ENCODE measurements around the gene CIROP. TPM values are rescaled to one million over a fixed set of nuclear protein-coding genes. Genes with fewer than 3 reads are reported as not detected.

Gene CIROP
- total RNA-seq, 2 experiments from 2014 or later = not detected

Other genes starting within 250 kb of the CIROP start
- gene LRP10, start 233.2 kb downstream of the CIROP start, total RNA-seq = 10 to 100 TPM; 59.9 to 63.1 TPM
- 1 to 10 TPM; 1.2 TPM for gene REM2, start 221.8 kb downstream of the CIROP start, total RNA-seq
- gene RBM23, start 185.8 kb downstream of the CIROP start, total RNA-seq = 10 to 100 TPM; 91.7 to 98.0 TPM
- 10 to 100 TPM; 35.7 to 40.1 TPM for gene PRMT5, start 175.6 kb downstream of the CIROP start, total RNA-seq
- 10 to 100 TPM; 60.5 to 62.6 TPM for gene HAUS4, start 147.9 kb downstream of the CIROP start, total RNA-seq
- 1 to 10 TPM in 1 of 2 experiments, under 1 TPM in 1; 0.97 to 1.3 TPM for gene AJUBA, start 122.4 kb downstream of the CIROP start, total RNA-seq
- 10 to 100 TPM; 11.4 to 11.6 TPM for gene C14orf93, start 94.8 kb downstream of the CIROP start, total RNA-seq
- 10 to 100 TPM; 49.0 to 54.5 TPM for gene PSMB5, start 70.1 kb downstream of the CIROP start, total RNA-seq
- not detected for gene PSMB11, start 62.8 kb downstream of the CIROP start, total RNA-seq
- gene CDH24, start 47.5 kb downstream of the CIROP start, total RNA-seq = 1 to 10 TPM; 2.3 to 2.4 TPM
- gene ACIN1, start 9.9 kb downstream of the CIROP start, total RNA-seq = 100 to 1,000 TPM; 212 to 214 TPM
- 10 to 100 TPM; 46.6 to 47.4 TPM for gene C14orf119, start 9.5 kb downstream of the CIROP start, total RNA-seq
- 1 to 10 TPM; 1.8 to 2.1 TPM for gene CEBPE, start 14.3 kb upstream of the CIROP start, total RNA-seq
- gene SLC7A8, start 78.7 kb upstream of the CIROP start, total RNA-seq = 1 to 10 TPM; 1.8 to 3.1 TPM
- not detected for gene RNF212B, start 132.9 kb upstream of the CIROP start, total RNA-seq
- 10 to 100 TPM; 11.8 to 12.8 TPM for gene HOMEZ, start 181.1 kb upstream of the CIROP start, total RNA-seq
- 10 to 100 TPM; 50.8 to 51.7 TPM for gene PPP1R3E, start 197.9 kb upstream of the CIROP start, total RNA-seq
- 1 to 10 TPM; 3.7 to 5.7 TPM for gene BCL2L2, start 201.8 kb upstream of the CIROP start, total RNA-seq
- gene PABPN1, start 216.5 kb upstream of the CIROP start, total RNA-seq = 100 to 1,000 TPM; 207 to 208 TPM
- gene SLC22A17, start 247.9 kb upstream of the CIROP start, total RNA-seq = 1 to 10 TPM; 3.4 to 4.8 TPM

Data from activated naive CD8-positive, alpha-beta T cell treated with anti-CD3 and anti-CD28 coated beads, Interleukin-2, amount 10 ng/mL, durations not matched to agents 7 days and 5 days (primary cell).